ENCODE measurements around the gene C17orf78.
"Not testable (repeated sequence)": the region's sequence is repeated elsewhere in the genome, so short reads cannot be mapped to it uniquely, and the experiment has no call there.

The C17orf78 gene

GRCh38 chr17:37388266-37388665 lies 12.5 kb downstream of the C17orf78 start:
- no peak for DNase-seq

- no peak for DNase-seq
Measured at GRCh38 chr17:37389160-37389559, 13.4 kb downstream of the C17orf78 start.

- no peak for DNase-seq
Measured at GRCh38 chr17:37391146-37391545, 15.4 kb downstream of the C17orf78 start.

GRCh38 chr17:37392024-37392590 lies 16.3 kb downstream of the C17orf78 start:
- no peak for DNase-seq

- DNase-seq, result no peak
Measured at GRCh38 chr17:37393352-37393751, 17.6 kb downstream of the C17orf78 start.

GRCh38 chr17:37399265-37399803 lies 23.5 kb downstream of the C17orf78 start:
- no peak for DNase-seq

GRCh38 chr17:37400505-37400904 lies 24.7 kb downstream of the C17orf78 start:
- DNase-seq, result no peak

- DNase-seq, result not testable (repeated sequence)
Measured at GRCh38 chr17:37405522-37405921, 29.7 kb downstream of the C17orf78 start.

- DNase-seq, result no peak
Measured at GRCh38 chr17:37405955-37406634, 30.3 kb downstream of the C17orf78 start.

- peak; percentile 75 for DNase-seq
Measured at GRCh38 chr17:37406635-37407461, 31.1 kb downstream of the C17orf78 start, which contains the start of the genes ACACA and TADA2A. Gene ACACA (minus strand): TSS chr17:37406836. CDS start chr17:37406299, 537 bp downstream. Gene TADA2A (plus strand): TSS chr17:37406886. CDS start chr17:37411366, 4,480 bp downstream.

- not testable (repeated sequence) for DNase-seq
Measured at GRCh38 chr17:37408145-37408479, 32.3 kb downstream of the C17orf78 start.

GRCh38 chr17:37410357-37410756 lies 34.6 kb downstream of the C17orf78 start:
- DNase-seq, result no peak

GRCh38 chr17:37413875-37414519 lies 38.2 kb downstream of the C17orf78 start:
- no peak for DNase-seq

- DNase-seq, result no peak
Measured at GRCh38 chr17:37417852-37418251, 42.1 kb downstream of the C17orf78 start.

GRCh38 chr17:37422971-37423625 lies 47.3 kb downstream of the C17orf78 start:
- no peak for DNase-seq

- DNase-seq, result no peak
Measured at GRCh38 chr17:37425268-37425667, 49.5 kb downstream of the C17orf78 start.

GRCh38 chr17:37429039-37429438 lies 53.3 kb downstream of the C17orf78 start:
- no peak for DNase-seq

GRCh38 chr17:37429453-37429852 lies 53.7 kb downstream of the C17orf78 start:
- DNase-seq, result no peak

- no peak for DNase-seq
Measured at GRCh38 chr17:37430051-37430627, 54.4 kb downstream of the C17orf78 start.

- DNase-seq, result no peak
Measured at GRCh38 chr17:37432671-37433070, 56.9 kb downstream of the C17orf78 start.

GRCh38 chr17:37438141-37438540 lies 62.4 kb downstream of the C17orf78 start:
- DNase-seq, result no peak

GRCh38 chr17:37440424-37440823 lies 64.6 kb downstream of the C17orf78 start:
- no peak for DNase-seq

Data from CD4-positive, alpha-beta T cell treated with Interleukin-1 beta for 1 hour (primary cell).